Left ventricle myocardium inferior (tissue), 1 donor: ENCODE results near the gene DOCK8. TPM values are rescaled to one million over a fixed set of nuclear protein-coding genes. Genes with fewer than 3 reads are reported as not detected.
A peak's percentile ranks its signal among the peaks of the same experiment; 100 is the strongest.

Experiments
- DNase-seq: peaks from one replicate; pipeline ENCODE4 v3.0.0-alpha.2; 2020
- H3K27ac ChIP-seq: fragments of 200-600 bp; replicated peaks from 2 replicates; pipeline ENCODE4 v1.8.0; 2021
- H3K27me3 ChIP-seq: fragments of 200-600 bp; 2 replicates; pipeline ENCODE4 v1.8.0; 2021; ENCODE audit warnings: low read depth
- H3K36me3 ChIP-seq: fragments of 200-600 bp; 2 replicates; pipeline ENCODE4 v1.8.0; 2021
- H3K4me1 ChIP-seq: fragments of 200-600 bp; 2 replicates; pipeline ENCODE4 v1.8.0; 2021
- H3K4me3 ChIP-seq: fragments of 200-600 bp; 2 replicates; pipeline ENCODE4 v1.8.0; 2021; ENCODE audit warnings: mild to moderate bottlenecking, moderate library complexity
- H3K9me3 ChIP-seq: fragments of 200-600 bp; replicated peaks from 2 replicates; pipeline ENCODE4 v1.8.0; 2021
- CTCF ChIP-seq: fragments of 200-600 bp; IDR thresholded peaks from 2 replicates; pipeline ENCODE4 v1.8.0; 2021; ENCODE audit warnings: antibody characterized with exemption, mild to moderate bottlenecking, borderline replicate concordance
- intact Hi-C: fragments of 100-400 bp; cut with micrococcal nuclease; formaldehyde crosslinking; loops from one replicate; pipeline ENCODE4 v1.11.0; 2022
- total RNA-seq: library from RNA; stranded (reverse); fragmentation: NEBNext Ultra II Directional; extraction: Animal tissue kit (Norgen Biotek cat#: 25700); gene quantifications from one replicate; pipeline ENCODE4 v1.2.1, GENCODE V29; 2021
- donor health status: DM: no; HTN: yes; CAD: no; lungs with severe emphysema.

The DOCK8 gene
- total RNA-seq, 1 donor from 2014 or later = 3.7 TPM

DNA sequence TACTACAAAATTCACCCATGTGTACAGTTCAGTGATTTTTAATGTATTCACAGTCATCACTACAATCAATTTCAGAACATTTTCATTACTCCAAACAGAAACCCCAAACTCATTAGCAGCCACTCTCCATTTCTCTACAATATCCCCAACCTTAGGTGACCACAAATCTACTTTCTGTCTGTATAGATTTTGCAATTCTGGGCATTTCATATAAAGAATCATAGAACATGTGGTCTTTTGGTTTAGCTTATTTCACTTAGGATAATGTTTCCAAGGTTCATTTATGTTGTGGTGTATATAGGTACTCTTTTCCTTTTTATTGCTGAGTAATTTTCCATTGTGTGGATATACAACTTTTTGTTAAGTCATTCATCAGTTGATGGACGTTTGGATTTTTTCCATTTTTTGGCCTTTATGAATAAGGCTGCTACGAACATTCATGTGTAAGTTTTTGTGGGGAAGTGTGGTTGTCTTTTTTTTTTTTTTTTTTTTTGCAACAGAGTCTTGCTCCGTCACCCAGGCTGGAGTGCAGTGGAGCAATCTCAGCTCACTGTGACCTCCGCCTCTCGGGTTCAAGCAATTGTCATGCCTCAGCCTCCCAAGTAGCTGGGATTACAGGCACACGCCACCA, 54.5 kb downstream of the DOCK8 start:
- H3K4me1 ChIP-seq = no peaks in the 10 kb centered on the region
- no peak overlapping the region for H3K4me3 ChIP-seq
- intact Hi-C loops = no loop called here
- H3K36me3 ChIP-seq = no peaks in the 10 kb centered on the region
- no peak for TF ChIP-seq CTCF
- no peak overlapping the region for H3K27ac ChIP-seq
- DNase-seq = no peak
- H3K27me3 ChIP-seq = peaks cover 9% of the 10 kb centered on the region
- no peaks in the 10 kb centered on the region for H3K9me3 ChIP-seq

DNA sequence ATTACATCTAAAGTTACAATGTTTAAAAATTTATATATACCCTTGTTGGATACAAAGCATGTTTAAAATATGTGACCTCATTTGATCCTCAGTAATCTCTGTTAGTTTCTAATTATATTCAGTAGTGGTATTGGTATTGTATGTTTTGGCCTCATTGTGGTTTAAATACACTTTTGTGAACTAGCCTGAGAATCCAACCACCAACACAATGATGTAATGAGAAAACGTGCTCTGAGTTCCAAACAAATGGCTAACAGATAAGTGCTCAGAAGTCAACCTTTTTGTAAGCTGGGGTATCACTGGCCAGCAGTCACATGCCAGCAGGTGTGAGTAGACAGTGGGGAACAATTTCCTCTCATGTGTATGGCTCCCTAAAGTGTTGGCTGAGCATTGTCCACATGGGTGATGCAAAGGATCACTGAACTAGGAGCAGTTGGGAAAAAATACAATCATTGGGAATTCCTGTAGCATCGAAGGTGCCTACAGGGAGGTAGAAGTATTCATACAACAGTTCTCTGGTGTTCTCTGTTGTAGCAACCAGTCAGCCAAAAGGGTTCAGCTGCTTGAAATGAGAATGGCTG, 56.1 kb downstream of the DOCK8 start:
- Histone ChIP-seq H3K4me3 (no peak overlapping the region), H3K9me3 (no peaks in the 10 kb centered on the region), H3K36me3 (no peaks in the 10 kb centered on the region), H3K27ac (no peak overlapping the region), H3K4me1 (no peaks in the 10 kb centered on the region), H3K27me3 (peaks cover 9% of the 10 kb centered on the region)
- intact Hi-C loops = no loop called here
- no peak for DNase-seq
- TF ChIP-seq CTCF = no peak

DNA sequence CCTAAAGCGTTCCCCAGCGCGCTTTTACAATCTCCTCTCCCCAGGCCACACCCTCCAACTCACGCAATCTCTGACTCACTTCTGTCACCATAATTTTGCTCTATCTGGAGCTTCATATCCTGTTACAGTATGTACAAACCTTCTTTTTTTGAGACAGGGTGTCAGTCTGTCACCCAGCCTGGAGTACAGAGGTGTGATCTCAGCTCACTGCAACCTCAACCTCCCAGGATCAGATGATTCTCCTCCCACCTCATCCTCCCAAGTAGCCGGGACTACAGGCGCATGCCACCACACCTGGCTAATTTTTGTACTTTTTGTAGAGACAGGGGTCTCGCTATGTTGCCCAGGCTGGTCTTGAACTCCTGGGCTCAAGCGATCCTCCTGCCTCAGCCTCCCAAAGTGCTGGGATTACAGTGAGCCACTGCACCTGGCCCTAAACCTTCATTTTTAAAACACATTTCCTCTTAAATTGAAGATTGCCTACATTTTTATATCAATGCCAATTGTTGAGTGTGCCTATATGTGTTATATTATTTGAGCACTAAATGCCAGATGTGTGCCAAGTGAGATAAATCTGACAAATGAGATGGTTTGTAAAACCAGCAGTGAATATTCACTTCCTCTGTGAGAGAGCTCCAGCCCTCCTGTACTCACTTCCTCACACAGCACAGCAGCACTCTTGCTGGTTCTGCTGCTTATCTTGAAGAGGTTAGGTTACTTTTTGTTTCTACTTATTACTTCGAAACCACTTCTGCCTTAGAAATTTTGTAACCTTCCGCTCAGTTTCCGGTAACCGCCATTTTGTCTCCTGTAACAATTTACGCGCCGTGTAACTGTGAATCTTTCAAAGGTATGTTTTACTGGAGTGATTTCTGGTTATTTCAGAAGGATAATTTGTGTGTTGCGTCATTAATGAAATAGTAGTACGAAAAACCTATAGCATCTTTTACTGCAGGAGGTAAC, 57.9 kb downstream of the DOCK8 start:
- no peaks in the 10 kb centered on the region for H3K36me3 ChIP-seq
- peak overlapping the region; percentile 30 for H3K27ac ChIP-seq
- intact Hi-C loops = no loop called here
- H3K4me3 ChIP-seq = no peak overlapping the region
- H3K27me3 ChIP-seq = peaks cover 1% of the 10 kb centered on the region
- H3K9me3 ChIP-seq = no peaks in the 10 kb centered on the region
- TF ChIP-seq CTCF = no peak
- no peaks in the 10 kb centered on the region for H3K4me1 ChIP-seq
- no peak for DNase-seq

DNA sequence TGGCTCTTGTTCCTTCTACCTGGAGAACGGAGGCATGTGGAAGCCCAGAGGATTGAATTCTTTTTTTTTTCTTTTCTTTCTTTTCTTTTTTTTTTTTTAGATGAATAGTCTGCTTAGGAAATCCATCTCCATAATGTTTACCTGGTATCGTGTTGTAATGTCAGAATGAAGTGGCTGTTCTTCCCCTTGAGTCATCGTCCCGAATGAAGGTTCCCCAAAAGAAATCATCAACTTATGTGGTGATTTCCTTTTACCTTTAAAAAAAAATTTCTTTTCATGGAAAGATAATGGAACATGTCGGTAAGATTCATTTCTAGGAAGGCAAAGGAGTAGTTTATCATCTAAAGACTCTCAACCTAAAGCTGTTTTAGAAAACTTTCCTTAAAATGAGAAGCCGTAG, 59.7 kb downstream of the DOCK8 start:
- Histone ChIP-seq H3K4me3 (no peak overlapping the region), H3K27ac (no peak overlapping the region), H3K36me3 (no peaks in the 10 kb centered on the region), H3K9me3 (no peaks in the 10 kb centered on the region), H3K27me3 (no peaks in the 10 kb centered on the region), H3K4me1 (no peaks in the 10 kb centered on the region)
- intact Hi-C loops = no loop called here
- DNase-seq = no peak
- no peak for TF ChIP-seq CTCF

DNA sequence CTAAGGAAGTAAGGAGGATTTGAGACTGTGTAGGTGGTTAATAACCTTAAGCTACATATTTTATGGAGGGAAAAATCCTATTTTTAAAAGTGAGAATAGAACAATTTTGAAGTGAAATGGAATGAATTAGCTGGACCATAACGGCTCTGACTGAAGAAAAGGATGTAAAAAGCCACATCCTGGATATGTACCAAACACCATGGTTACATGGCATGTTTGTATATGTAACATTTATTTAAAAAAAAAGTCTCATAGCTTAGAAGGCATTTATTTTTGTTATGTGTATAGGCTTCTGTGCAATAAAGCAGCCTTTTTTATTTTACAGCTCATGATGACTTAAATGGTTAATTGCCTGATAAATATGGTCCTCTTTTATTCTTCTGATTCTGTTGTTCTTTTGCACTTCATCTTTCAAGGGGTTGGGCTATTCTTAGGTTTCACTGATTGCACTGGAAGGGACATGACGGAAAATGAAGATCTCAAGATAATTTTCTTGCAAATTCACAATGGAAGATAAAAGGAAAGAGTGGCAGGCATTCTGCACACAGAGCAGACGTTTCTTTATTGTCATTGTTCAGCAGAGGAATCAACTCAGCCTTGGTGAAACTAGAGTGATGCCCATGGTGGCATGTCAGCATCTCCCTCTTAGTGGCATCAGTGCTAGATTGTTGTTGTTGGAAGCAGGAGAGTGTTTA, 63.1 kb downstream of the DOCK8 start:
- Histone ChIP-seq H3K27me3 (no peaks in the 10 kb centered on the region), H3K27ac (no peak overlapping the region), H3K9me3 (no peaks in the 10 kb centered on the region), H3K4me1 (no peaks in the 10 kb centered on the region), H3K4me3 (no peak overlapping the region), H3K36me3 (no peaks in the 10 kb centered on the region)
- DNase-seq = no peak
- intact Hi-C loops = no loop called here
- no peak for TF ChIP-seq CTCF
